Measurements from ENCODE around the gene TMEM273.

TMEM273 gene

GRCh38 chr10:49187950-49188761 lies at the start of gene TMEM273:
Gene TMEM273, minus strand, starts transcription at chr10:49188391. Its CDS starts 55 bp downstream, at chr10:49188336.
- DNase-seq (ENCODE audit: low read depth), result no peak

GRCh38 chr10:49237985-49238384 lies 49.8 kb upstream of the TMEM273 start:
- no peak for DNase-seq (ENCODE audit: low read depth)

- no peak for DNase-seq (ENCODE audit: low read depth)
These were observed 47.2 kb upstream of the TMEM273 start for GRCh38 chr10:49235392-49235791.

- no peak for DNase-seq (ENCODE audit: low read depth)
These were observed 43.1 kb upstream of the TMEM273 start for GRCh38 chr10:49231086-49231820.

GRCh38 chr10:49230004-49230403 lies 41.8 kb upstream of the TMEM273 start:
- no peak for DNase-seq (ENCODE audit: low read depth)

- DNase-seq (ENCODE audit: low read depth), result no peak
These were observed 40.5 kb upstream of the TMEM273 start for GRCh38 chr10:49228677-49229076.

- DNase-seq (ENCODE audit: low read depth), result no peak
These were observed 39.2 kb upstream of the TMEM273 start for GRCh38 chr10:49227406-49227805.

- DNase-seq (ENCODE audit: low read depth), result no peak
These were observed 38.4 kb upstream of the TMEM273 start for GRCh38 chr10:49226594-49226993.

- no peak for DNase-seq (ENCODE audit: low read depth)
These were observed 37.2 kb upstream of the TMEM273 start for GRCh38 chr10:49225218-49225876.

- no peak for DNase-seq (ENCODE audit: low read depth)
These were observed 35.0 kb upstream of the TMEM273 start for GRCh38 chr10:49223205-49223604.

GRCh38 chr10:49222170-49222569 lies 34.0 kb upstream of the TMEM273 start:
- DNase-seq (ENCODE audit: low read depth), result no peak

- no peak for DNase-seq (ENCODE audit: low read depth)
These were observed 32.5 kb upstream of the TMEM273 start for GRCh38 chr10:49220679-49221078.

- no peak for DNase-seq (ENCODE audit: low read depth)
These were observed 31.8 kb upstream of the TMEM273 start for GRCh38 chr10:49220031-49220430.

GRCh38 chr10:49219248-49219647 lies 31.1 kb upstream of the TMEM273 start:
- DNase-seq (ENCODE audit: low read depth), result no peak

GRCh38 chr10:49218480-49218879 lies 30.3 kb upstream of the TMEM273 start:
- no peak for DNase-seq (ENCODE audit: low read depth)

GRCh38 chr10:49217645-49218044 lies 29.5 kb upstream of the TMEM273 start:
- DNase-seq (ENCODE audit: low read depth), result no peak

- DNase-seq (ENCODE audit: low read depth), result no peak
These were observed 25.0 kb upstream of the TMEM273 start for GRCh38 chr10:49213211-49213610.

- DNase-seq (ENCODE audit: low read depth), result no peak
These were observed 24.6 kb upstream of the TMEM273 start for GRCh38 chr10:49212783-49213182.

- no peak for DNase-seq (ENCODE audit: low read depth)
These were observed 23.9 kb upstream of the TMEM273 start for GRCh38 chr10:49212076-49212475.

GRCh38 chr10:49208996-49209395 lies 20.8 kb upstream of the TMEM273 start:
- DNase-seq (ENCODE audit: low read depth), result no peak

- DNase-seq (ENCODE audit: low read depth), result no peak
These were observed 19.8 kb upstream of the TMEM273 start for GRCh38 chr10:49207936-49208487.

- DNase-seq (ENCODE audit: low read depth), result no peak
These were observed 18.9 kb upstream of the TMEM273 start for GRCh38 chr10:49207113-49207512.

- DNase-seq (ENCODE audit: low read depth), result no peak
These were observed 17.0 kb upstream of the TMEM273 start for GRCh38 chr10:49205206-49205605.
